Measurements from ENCODE around the gene IGLON5.

The IGLON5 gene

DNA sequence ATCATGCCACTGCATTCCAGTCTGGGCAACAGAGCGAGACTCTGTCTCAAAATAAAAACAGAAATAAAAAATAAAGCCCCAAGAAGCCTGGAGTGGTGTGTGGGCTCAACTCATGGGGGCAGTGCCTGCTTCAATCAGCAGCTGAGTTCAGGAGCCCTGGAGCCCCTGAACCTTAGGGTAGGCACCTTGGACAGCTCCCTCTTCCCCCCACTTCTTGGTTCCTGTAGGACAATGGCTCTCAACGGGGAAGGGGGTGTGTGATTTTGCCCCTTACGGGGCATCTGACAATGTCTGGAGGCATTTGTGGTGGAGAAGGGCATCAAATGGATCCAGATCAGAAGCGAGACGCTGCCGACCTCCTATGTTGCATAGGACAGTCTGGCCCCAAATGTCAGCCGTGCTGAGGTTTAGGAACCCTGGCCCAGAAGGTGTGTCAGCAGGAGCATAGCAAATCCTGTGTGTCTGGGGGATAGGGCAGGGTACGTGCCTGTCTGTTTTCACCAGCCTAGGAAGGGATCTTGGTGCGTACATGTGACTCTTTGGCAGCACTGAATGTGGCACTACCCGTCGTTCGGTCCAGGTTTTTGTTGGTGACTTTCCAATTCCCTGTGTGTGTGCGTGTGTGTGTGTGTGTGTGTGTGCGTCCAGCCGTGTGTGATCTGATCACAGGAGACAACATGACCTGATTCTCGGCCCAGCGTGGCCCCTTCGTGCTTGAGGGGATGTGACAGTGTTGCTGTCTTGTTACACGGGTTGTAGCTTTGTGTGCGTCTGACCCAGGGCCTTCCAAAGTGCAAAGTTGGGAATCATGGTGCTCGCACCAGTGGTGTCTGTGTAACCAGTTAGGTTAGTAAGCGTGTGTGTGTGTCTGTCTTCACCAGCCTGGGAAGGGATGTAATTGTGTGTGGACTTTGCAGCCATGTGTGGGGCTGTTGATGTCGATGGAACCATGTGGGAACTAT lies 7.5 kb downstream of the IGLON5 start:
- no peak for DNase-seq

DNA sequence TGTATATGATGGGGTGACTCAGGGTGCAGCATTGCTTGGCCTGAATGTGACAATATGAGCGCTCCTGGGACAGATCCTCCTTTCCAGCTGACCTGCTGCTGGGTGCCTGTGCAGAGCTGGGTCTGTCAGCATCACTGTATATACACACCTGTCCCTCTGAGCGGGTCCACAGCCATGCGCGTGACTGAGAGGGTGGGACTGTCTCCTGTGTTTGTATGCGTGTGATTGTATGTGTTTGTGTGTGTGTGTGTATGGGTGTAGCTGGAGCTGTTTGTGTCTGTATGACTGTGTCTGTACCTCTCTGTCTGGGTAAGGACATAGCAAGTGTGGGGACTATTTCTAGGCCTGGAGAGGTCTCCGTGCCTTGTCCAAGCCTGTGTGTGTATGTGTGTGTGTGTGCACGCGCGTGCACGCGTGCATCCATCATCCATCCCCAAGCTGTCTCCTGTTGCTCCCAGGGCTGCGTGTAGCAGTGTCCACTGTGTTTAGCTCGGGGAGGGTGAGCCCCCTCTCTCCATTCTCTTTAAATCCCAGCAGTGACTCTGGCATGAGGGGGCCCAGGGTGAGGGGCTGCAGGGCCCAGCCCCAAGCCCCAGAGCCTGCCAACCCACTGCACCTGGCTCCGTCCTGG lies 8.3 kb downstream of the IGLON5 start:
- DNase-seq, result no peak

DNA sequence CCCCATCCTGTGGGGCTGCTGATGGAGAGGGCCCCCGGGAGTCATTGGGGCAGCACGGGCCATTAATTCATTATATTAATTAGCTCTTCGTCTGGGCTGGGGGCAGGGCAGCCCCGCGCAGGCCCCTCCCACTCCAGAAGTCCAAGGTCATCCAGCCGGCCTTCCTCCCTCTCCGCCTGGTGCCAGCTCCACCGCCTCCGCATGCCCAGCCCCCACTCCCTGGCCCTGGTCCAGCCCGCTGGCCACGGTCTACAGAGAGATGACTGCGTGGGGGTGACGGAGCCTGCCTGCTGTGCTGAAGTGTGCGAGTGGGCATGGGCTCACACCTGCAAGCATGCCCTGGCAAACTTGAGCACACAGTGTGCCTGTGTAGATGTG lies 8.8 kb downstream of the IGLON5 start:
- no peak for DNase-seq

DNA sequence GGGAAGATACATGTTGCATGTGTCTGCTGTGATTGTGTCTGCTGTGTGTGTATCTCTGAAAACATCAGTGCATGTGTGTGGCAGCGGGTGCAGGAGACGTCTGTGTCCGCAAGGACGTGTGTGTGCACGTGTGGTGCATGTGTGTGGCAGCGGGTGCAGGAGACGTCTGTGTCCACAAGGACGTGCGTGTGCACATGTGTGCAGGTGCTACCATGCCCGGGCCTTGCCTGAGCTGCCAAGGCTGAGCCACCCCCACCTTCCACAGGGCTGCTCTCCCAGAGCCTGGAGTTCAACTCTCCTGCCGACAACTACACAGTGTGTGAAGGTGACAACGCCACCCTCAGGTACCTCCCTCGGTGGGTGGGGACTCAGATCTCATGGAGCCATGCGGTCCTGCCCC lies 10.4 kb downstream of the IGLON5 start:
- DNase-seq, result no peak

DNA sequence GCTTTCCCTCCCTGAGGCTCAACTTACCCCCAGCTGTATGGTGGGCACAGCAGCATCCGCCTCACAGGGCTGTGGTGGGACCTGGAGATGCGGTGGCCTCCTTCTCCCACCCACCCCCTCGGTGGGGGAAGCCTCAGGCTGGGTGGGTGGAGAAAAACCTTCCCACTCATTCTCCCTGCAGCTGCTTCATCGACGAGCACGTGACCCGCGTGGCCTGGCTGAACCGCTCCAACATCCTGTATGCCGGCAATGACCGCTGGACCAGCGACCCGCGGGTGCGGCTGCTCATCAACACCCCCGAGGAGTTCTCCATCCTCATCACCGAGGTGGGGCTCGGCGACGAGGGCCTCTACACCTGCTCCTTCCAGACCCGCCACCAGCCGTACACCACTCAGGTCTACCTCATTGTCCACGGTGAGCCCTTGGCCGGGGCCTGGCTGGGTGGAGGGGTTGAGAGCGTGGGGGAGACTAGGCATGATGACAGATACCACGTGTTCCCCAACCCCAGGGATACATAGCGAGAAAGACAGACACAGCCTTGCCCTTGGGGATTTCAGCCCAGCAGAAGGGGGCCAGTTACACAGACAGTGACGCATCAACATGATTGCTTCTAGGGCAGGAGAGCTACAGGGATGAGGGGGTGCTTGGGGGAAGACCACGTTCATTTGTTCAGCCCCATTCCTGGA lies 12.2 kb downstream of the IGLON5 start:
- DNase-seq, result no peak

DNA sequence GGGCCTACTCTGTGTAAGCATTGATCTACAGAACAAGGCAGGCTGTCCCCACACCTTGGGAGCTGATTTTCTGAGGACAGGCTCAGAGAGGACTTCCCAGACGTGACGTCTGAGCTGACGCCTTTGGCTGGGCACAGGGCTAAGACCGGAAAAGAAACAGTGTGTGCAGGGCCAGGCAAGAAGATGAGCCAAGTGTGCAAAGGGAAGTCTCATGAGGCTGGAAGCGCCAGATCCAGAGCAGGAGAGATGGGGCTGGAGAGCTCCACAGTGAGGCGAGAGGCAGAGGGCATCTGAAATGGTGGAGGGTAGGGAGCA lies 12.7 kb downstream of the IGLON5 start:
- DNase-seq, result no peak

DNA sequence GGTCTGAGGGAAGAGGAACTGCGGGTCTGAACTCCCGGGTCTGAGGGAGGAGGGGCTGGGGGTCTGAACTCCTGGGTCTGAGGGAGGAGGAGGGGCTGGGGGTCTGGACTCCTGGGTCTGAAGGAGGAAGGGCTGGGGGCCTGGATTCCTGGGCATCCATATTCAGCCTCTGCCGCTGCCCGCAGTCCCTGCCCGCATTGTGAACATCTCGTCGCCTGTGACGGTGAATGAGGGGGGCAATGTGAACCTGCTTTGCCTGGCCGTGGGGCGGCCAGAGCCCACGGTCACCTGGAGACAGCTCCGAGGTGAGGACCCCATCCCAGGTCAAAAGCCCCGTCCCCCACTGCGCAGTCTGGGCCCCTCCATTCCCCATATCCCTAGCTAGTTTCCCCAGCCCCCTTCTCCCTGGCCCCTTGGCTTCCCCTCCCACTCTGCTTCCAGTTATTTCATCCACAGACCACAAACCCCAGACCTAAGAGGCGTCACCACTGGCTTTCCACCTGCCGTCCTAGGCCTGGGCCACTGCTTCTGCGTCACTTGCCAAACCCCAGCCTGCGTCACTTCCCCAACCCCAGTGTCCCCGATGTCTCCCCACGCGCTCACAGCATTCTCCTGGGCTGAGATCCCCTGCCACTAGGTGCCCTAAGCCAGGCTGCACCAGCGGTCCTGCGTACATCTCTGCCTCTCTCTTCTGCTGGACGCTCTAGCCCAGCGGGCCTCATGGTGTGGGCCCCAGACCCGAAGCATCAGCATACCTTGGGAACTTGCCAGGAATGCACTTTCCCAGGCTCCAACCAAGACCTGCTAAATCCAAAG lies 13.9 kb downstream of the IGLON5 start:
- no peak for DNase-seq

DNA sequence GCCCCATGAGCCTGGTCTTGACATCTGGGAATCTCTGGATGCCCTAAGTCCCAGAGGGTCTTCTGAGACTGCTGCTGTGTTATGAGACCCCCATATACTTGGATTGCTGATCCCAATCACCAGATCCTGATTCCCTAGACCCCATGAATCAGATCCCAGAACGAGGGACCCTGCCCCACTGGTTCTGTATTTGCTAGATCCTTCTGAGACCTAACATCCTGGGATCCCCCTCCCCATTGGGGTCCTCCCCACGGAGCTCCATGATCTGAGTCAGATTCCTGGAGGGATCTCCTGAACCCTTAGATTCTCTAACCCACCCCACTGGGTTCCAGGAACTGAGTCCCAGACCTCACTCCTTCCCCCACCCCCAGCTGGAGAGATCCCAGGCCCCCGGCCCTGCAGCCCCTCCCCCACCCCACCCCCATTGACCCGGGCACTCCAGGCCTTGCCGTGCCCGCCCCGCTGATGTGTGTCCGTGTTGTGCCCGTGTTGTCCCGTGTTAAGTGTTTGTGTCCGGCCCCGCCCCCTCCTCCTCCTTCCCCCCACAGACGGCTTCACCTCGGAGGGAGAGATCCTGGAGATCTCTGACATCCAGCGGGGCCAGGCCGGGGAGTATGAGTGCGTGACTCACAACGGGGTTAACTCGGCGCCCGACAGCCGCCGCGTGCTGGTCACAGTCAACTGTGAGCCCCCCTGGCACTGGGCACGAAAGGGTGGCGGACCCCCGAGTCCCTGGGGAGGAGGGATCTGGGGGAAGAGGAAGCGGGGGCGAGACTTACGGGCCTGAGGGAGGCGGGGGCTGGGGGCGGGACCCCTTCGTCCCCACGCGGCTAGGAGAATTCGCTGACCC lies 15.0 kb downstream of the IGLON5 start:
- no peak for DNase-seq

DNA sequence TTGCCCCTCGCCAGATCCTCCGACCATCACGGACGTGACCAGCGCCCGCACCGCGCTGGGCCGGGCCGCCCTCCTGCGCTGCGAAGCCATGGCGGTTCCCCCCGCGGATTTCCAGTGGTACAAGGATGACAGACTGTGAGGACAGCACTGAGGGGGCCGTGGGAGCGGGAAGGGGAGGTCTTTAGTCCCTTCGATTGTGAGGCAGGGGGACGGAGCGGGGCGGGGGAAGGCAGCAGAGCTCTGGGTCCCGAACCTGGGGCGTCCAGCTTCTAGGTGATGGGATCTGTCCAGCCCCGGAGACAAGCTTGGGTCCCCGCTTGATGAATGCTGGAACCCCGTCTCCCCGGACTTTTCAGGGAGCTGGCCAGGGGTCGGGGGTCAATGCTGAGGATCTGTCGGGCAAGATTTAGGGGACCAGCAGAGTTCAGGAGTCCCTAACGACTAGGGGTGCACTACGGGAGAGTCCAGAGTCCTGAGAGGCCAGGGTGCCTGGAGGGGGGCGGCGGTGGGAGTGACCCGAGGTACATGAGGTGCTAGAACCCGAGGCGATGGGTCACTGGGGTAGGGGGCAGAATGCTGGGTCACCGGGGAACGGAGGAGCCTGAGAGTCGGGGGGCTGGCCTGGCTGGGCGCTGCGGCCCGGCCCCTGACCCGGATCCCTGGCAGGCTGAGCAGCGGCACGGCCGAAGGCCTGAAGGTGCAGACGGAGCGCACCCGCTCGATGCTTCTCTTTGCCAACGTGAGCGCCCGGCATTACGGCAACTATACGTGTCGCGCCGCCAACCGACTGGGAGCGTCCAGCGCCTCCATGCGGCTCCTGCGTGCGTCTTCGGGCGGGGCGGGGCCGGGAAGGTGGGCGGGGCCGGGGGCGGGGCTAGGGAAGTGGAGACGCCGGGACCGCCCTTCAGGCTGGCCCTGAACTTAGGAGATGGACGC lies 15.9 kb downstream of the IGLON5 start:
- peak; percentile 60 to 68 for DNase-seq

DNA sequence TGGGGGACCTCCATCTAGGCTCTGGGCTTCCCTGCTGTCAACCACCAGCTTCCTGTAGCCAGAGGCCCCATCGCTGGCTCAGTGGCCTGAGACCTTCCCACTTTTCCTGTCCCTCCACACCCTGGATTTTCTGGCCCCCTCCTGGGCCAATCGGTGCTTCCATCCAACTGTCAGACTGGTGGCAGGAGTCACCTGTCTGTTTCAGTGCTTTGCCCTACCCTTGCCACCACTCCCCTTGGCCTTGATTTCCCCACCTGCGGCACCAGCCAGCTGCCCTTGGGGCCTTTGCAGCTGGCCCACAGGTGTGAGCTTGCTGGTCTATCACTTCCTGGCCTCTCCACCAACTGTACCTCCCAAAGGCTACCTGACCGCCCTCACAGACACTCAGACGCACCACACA lies 18.0 kb downstream of the IGLON5 start:
- no peak for DNase-seq

DNA sequence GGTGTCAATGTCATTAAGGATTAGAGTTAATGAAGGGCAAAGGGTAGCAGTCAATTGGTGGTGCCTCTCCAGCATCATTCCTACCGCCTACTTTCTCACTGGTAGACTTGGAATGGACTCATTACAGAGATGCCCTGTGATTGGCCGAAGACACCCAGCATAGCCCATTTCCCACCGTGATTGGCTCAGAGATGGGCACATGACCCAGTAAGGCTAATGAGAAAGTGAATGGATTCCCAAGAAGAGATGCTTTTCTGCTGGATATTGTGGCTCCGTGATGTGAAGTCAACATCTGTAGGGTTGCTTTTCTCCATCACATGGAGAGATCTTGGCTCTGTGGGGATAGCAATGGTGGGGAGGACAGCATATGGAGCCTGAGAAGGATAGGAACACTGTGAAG lies 18.9 kb downstream of the IGLON5 start:
- no peak for DNase-seq

DNA sequence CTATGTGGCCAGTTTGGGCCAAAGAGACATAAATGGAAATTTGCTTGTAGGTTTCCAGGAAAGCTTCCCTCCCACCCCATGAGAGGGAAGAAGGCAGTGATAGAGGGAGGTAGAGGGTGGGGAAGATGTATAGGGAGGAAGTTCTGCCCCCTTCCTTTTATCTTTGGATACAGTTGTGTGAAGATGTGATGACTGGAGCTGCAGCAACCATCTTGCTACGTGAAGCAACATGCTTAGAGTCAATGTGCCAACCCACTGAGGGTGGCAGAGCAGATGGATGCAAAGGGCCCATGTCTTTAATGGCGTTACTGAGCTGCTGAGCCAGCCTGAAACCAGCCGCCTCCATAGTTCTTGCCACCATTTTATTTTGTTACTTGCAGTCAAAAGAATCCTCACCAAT lies 19.7 kb downstream of the IGLON5 start:
- no peak for DNase-seq

DNA sequence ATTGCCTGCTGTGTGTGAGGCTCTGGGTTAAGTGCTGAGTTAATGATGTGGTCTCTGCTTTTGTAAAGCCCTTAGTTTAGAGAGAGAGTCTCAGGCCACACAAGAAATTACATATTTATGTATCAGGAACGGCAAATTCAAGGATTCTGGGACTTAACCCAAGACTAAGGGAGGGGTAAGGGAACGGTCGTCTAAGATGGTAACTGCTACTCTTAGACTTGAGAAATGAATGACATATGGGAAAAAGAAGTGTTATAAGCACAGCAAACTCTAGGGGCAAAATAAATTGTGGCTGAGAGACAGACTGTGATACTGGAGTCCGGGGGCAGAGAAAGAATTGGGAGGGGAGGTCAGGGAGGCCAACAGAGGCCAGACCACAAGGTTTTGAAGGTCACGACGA lies 20.3 kb downstream of the IGLON5 start:
- no peak for DNase-seq

DNA sequence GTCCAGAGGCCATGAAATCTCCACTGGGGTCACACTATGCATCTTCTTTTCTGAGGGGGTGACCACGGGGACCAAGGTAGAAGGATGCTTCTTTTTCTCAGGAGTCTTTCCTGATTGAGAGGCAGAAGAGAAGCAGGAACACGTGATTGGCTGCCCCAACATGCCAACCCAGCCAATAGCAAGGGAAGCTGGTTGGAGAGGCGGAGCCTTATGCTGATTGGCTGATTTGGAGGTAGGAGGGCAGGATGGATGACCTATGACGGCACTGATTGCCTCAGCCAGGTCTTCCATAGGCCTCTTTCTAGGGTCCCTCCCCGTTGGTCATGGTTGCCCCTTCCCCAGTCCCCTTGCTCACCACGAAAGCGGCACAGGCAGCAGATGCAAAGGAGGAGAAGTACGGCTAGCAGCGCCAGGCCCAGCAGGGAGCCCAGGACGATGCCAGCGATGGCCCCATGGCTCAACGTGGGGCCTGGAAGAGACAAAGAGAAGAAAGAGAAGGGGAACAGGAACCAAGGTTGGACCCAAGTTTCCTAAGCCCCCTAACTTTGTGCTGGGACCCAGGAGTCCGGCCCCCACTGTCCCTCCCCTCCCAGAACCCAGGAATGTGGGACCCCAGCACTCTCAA lies 22.5 kb downstream of the IGLON5 start:
- DNase-seq, result no peak

DNA sequence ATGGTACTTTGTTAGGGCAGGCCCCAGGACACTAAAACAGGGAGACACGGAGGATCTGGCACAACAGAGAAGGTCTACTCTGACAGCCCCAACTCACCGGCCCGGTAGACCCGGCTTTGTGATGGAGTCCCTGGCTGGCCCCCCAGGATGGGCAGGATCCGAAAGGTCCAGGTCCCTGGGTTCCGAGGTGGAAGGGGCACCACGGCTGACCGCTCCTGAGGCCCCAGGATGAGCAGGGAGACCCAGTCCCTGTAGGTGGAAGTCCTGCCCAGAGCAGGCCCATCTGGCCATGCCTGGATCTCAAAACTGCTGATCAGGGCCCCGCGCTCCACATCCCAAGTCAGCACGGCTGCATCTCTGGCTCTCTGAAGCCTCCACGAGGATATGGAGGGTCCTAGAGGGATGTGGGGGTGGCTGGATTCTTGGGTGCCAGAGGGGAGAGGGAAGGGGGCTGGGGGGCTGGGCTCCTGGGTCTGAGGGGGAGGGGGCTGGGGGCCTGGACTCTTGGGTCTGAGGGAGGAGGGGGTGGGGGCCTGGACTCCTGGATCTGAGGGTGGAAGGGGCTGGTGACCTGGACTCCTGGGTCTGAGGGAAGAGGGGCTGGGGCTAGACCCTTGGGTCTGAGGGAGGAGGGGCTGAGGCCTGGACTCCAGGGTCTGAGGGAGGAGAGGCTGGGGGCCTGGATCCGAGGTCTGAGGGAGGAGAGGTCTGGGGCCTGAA lies 25.9 kb downstream of the IGLON5 start:
- DNase-seq, result no peak

DNA sequence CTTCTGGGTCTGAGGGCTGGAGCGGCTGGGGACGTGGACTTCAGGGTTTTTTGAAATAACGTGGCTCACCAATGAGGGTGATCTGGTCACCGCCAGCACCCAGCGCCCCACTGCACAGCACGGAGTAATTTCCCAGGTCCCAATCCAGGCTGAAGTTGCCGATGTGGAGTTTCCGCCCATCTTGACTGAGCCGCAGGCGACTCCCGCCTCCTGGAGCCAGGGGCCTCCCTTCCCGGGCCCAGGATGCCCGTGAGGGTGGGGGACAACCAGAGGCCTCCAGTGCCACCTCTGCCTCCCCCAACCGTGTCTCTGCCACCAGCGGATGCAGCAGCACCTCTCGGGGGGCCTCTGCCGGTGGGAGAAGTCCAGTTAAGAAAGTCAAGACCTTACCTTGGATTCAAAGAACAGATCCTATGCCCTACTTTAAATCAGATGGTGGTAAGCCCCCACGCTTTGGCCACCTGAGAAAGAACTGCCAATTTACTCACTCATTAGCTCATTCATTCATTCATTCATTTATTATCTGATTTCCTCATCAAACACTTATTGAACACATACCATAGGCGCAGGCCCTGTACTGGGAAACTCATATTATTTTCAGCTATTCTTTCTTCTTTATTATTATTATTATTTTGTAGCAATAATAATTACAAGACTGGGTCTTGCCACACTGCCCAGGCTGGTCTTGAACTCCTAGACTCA lies 26.6 kb downstream of the IGLON5 start:
- no peak for DNase-seq

DNA sequence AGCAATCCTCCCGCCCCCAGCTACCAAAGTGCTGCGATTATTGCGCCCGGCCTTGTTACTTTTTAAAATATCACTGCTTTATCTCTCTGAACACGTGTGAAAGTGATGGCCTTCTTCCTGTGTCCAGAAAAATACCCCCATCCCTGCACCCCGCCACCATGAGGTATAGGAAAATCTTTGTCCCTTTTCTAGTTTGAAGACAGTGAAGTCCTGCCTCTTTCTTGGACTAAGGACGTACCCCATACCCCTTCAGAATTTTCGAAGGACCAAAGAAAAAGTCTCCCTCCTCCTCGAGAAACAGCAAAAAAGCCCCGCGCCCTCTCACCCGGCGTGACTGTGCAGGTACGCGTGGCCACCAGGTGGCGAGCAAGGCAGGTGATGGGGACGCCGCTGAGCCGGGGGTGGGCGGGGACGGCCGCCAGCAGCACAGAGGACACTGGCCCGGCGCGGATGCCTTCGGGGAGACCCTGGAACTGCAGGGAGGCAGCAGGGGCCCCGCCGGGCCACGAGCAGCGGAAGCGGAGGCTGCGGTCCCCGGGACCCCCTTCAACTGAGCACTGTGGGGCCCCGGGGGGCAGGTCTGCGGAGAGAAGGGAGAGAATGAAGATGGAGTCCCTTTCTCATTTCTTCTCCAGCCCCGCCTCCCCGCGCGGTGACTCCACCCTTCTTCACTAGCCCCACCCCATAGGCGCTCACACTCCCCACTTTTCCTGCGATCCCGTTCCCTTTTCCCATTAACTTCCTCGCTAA lies 27.3 kb downstream of the IGLON5 start:
- peak; percentile 91 to 92 for DNase-seq

DNA sequence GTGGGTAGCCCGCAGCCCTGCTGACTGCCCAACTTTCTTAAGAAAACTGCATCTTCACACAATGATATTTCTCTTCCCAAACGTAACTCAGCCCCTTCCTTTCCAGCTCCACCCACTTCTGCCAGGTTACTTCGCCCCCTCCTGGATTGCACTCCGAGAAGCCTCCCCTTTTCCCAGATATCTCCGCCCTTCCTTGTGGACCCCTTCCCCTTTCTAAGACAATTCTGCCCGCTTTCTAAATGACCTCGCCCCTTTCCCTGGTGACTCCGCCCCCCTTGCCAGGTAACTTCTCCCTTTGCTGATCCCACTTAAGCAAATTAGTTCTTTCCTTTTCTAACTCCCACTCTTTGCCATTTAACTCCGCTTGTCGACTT lies 27.9 kb downstream of the IGLON5 start:
- DNase-seq, result no peak

All from activated CD4-positive, alpha-beta T cell treated with anti-CD3 and anti-CD28 coated beads, Interleukin-2, amount 50 U/mL, for 48 hours (primary cell).